GM23338 (cell line): Measurements from ENCODE around the gene NAXE. TPM values are rescaled to one million over a fixed set of nuclear protein-coding genes. Genes with fewer than 3 reads are reported as not detected.

Experiments
- ATAC-seq: fragments of 200-7000 bp; cut with Tn5 transposase; 3 replicates; pipeline ENCODE4 v1.9.1; 2020
- DNase-seq: peaks from one replicate; pipeline ENCODE4 v3.0.0-alpha.2; 2015; ENCODE audit warnings: low spot score
- H2AFZ ChIP-seq: fragments of 200-600 bp; sonication (generic); 2 replicates; pipeline ENCODE4 v1.8.0; 2016; ENCODE audit warnings: antibody characterized with exemption, mild to moderate bottlenecking, moderate library complexity
- H3F3A ChIP-seq: fragments of 200-600 bp; sonication (generic); replicated peaks from 2 replicates; pipeline ENCODE4 v1.8.0; 2017; ENCODE audit warnings: antibody characterized with exemption, mixed run types, low read depth
- H3K27ac ChIP-seq: fragments of 200-600 bp; sonication (generic); 2 replicates; pipeline ENCODE4 v1.6.1; 2016; ENCODE audit warnings: low read depth
- H3K27me3 ChIP-seq: fragments of 200-600 bp; sonication (generic); 2 replicates; pipeline ENCODE4 v1.8.0; 2016; ENCODE audit warnings: mild to moderate bottlenecking, mixed run types, moderate library complexity; ENCODE audit not compliant: insufficient read depth
- H3K36me3 ChIP-seq: fragments of 200-600 bp; sonication (generic); 2 replicates; pipeline ENCODE4 v1.8.0; 2016; ENCODE audit warnings: mild to moderate bottlenecking; ENCODE audit not compliant: insufficient read depth
- H3K4me1 ChIP-seq: fragments of 200-600 bp; sonication (generic); 2 replicates; pipeline ENCODE4 v1.8.0; 2016; ENCODE audit warnings: mild to moderate bottlenecking, moderate library complexity; ENCODE audit not compliant: insufficient read depth
- H3K4me2 ChIP-seq: fragments of 200-600 bp; sonication (generic); 2 replicates; pipeline ENCODE4 v1.7.1; 2017; ENCODE audit warnings: mixed run types
- H3K4me3 ChIP-seq: fragments of 200-600 bp; sonication (generic); 2 replicates; pipeline ENCODE4 v1.6.1; 2016; ENCODE audit warnings: mixed run types
- H3K79me2 ChIP-seq: fragments of 200-600 bp; sonication (generic); replicated peaks from 2 replicates; pipeline ENCODE4 v1.8.0; 2017; ENCODE audit warnings: mild to moderate bottlenecking; ENCODE audit not compliant: insufficient read depth
- H3K9me2 ChIP-seq: fragments of 200-600 bp; sonication (generic); 2 replicates; pipeline ENCODE4 v1.8.0; 2017; ENCODE audit not compliant: insufficient read depth
- H4K20me1 ChIP-seq: fragments of 200-600 bp; sonication (generic); replicated peaks from 2 replicates; pipeline ENCODE4 v1.8.0; 2017; ENCODE audit warnings: mild to moderate bottlenecking; ENCODE audit not compliant: insufficient read depth
- H3K27ac Mint-ChIP-seq: 2 replicates; pipeline ENCODE4 v1.8.0; 2020; ENCODE audit warnings: inconsistent platforms, mild to moderate bottlenecking, moderate library complexity, mixed read lengths
- H3K27me3 Mint-ChIP-seq: 3 replicates; pipeline ENCODE4 v1.8.0; 2022; ENCODE audit warnings: low read depth, mild to moderate bottlenecking, moderate library complexity, mixed read lengths, inconsistent platforms; ENCODE audit not compliant: insufficient read depth, poor library complexity
- H3K36me3 Mint-ChIP-seq: 3 replicates; pipeline ENCODE4 v1.8.0; 2021; ENCODE audit warnings: low read depth, mild to moderate bottlenecking, inconsistent platforms, moderate library complexity, mixed read lengths
- H3K4me1 Mint-ChIP-seq: 3 replicates; pipeline ENCODE4 v1.8.0; 2020; ENCODE audit warnings: mild to moderate bottlenecking, inconsistent platforms, mixed read lengths
- H3K4me3 Mint-ChIP-seq: 3 replicates; pipeline ENCODE4 v1.8.0; 2021; ENCODE audit warnings: moderate library complexity, mild to moderate bottlenecking, inconsistent platforms, mixed read lengths
- H3K9me3 Mint-ChIP-seq: 3 replicates; pipeline ENCODE4 v1.8.0; 2020; ENCODE audit warnings: moderate library complexity, mild to moderate bottlenecking, inconsistent platforms, mixed read lengths
- CREB1 ChIP-seq: fragments of 250-450 bp; sonication (Bioruptor Pico); IDR thresholded peaks from 2 replicates; pipeline ENCODE4 v1.5.0; 2020; ENCODE audit warnings: low read depth, mild to moderate bottlenecking, moderate library complexity
- EZH2 ChIP-seq: fragments of 200-600 bp; sonication (generic); IDR thresholded peaks from one replicate; pipeline ENCODE4 v1.8.0; 2017; ENCODE audit warnings: antibody characterized with exemption, mild to moderate bottlenecking, low read depth; ENCODE audit not compliant: unreplicated experiment
- EZH2phosphoT487 ChIP-seq: fragments of 200-600 bp; sonication (generic); IDR thresholded peaks from one replicate; pipeline ENCODE4 v1.8.1; 2018; ENCODE audit warnings: antibody characterized with exemption; ENCODE audit not compliant: unreplicated experiment
- JUNB ChIP-seq: IDR thresholded peaks from one replicate; pipeline ENCODE4 v1.6.1; 2016; ENCODE audit warnings: antibody characterized with exemption; ENCODE audit not compliant: unreplicated experiment
- NANOG ChIP-seq: IDR thresholded peaks from 2 replicates; pipeline ENCODE4 v1.6.1; 2016; ENCODE audit warnings: antibody characterized with exemption, borderline replicate concordance
- POLR2AphosphoS5 ChIP-seq: IDR thresholded peaks from 2 replicates; pipeline ENCODE4 v1.6.1; 2016; ENCODE audit warnings: antibody characterized with exemption, low read depth
- STAT1 ChIP-seq: IDR thresholded peaks from one replicate; pipeline ENCODE4 v1.6.1; 2016; ENCODE audit warnings: antibody characterized with exemption; ENCODE audit not compliant: unreplicated experiment
- ZNF114 ChIP-seq: fragments of 250-450 bp; sonication (Bioruptor Pico); IDR thresholded peaks from 2 replicates; pipeline ENCODE4 v1.5.0; 2020; ENCODE audit warnings: mild to moderate bottlenecking, moderate library complexity
- ZNF331 ChIP-seq: fragments of 250-450 bp; sonication (Bioruptor Pico); IDR thresholded peaks from 2 replicates; pipeline ENCODE4 v1.5.0; 2020; ENCODE audit warnings: low read depth, mild to moderate bottlenecking, moderate library complexity
- polyA plus RNA-seq: library from polyadenylated mRNA; unstranded; fragments of >200 nt; fragmentation: Nextera tagmentation; extraction: Ambion mirVana; gene quantifications from 2 replicates; pipeline ENCODE4 v1.2.1, GENCODE V29; 2016
- total RNA-seq: library from RNA; depleted of rRNA; stranded (reverse); fragments of >200 nt; shearing (Covaris generic); gene quantifications from 2 replicates; pipeline ENCODE4 v1.2.3, GENCODE V29; 2014
- TF ChIP-seq, protein P1 (sequence below): fragments of 250-450 bp; sonication (Bioruptor Pico); IDR thresholded peaks from 2 replicates; pipeline ENCODE4 v1.5.0; 2020; ENCODE audit warnings: mild to moderate bottlenecking, moderate library complexity
- TF ChIP-seq, protein P2 (sequence below): IDR thresholded peaks from 2 replicates; pipeline ENCODE4 v1.6.1; 2016; ENCODE audit warnings: antibody characterized with exemption
- TF ChIP-seq, protein P3 (sequence below), 2 experiments: fragments of 200-600 bp in 1 of 2; sonication (generic) in 1 of 2; conservative IDR thresholded peaks; 2 replicates each; pipeline versions ENCODE4 v1.5.1 to v1.6.1; 2016 to 2017; ENCODE audit warnings: antibody characterized with exemption in 2 of 2, low read depth in 2 of 2, mild to moderate bottlenecking in 2 of 2, moderate library complexity in 1 of 2

NAXE gene
- total and polyA plus RNA-seq, 2 experiments from 2014 or later, result 82.1 to 87.5 TPM

DNA sequence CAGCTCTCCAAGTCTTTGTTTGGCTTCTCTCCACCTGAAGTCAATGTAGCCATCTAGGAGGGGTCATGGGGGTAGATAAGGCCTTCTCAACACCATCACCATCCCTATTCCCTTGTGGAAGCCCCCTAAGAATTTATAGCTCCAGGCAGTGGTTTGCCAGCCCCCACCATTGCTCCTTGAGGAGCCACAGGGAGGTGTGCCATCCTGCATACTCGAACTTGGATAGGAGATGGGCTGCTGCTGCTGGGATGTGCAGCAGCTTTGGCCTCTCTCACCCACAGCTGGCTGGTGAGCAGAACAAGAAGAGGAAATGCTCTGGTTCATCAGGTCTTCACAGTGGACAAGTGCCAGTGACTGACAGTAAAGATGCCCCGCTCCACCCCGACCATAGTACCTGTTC is 4.8 kb downstream of the NAXE start:
- H3K27ac Mint-ChIP-seq, result no peak overlapping the region
- peaks cover 27% of the 10 kb centered on the region for H3K79me2 ChIP-seq
- no peak for ATAC-seq

DNA sequence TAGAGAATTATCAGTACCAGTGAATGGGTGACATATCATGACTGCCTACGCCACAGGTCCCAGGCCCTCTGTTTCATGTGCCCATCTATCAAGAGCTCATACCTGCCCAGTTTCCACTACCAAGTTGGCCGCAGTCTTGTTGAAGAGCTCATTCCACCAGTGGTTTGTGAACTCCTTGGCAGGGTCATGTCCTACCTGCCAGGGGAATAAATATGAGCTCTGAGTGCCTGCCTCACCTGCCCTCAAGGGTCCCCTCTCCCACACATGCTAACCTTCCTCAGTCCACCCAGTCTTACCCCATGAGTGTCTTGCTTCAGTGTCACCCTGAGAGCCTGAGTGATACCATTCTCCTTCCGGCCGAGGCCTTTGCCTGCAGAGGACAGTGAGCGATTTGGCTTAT is 6.5 kb downstream of the NAXE start:
- peaks cover 23% of the 10 kb centered on the region for H3K36me3 ChIP-seq
- ATAC-seq (no peak), DNase-seq (no peak)
- Mint-ChIP-seq H3K36me3 (peaks cover 62% of the 10 kb centered on the region), H3K27ac (no peak overlapping the region), H3K27me3 (peaks cover 10% of the 10 kb centered on the region), H3K4me1 (peaks cover 13% of the 10 kb centered on the region), H3K4me3 (no peak overlapping the region), H3K9me3 (no peaks in the 10 kb centered on the region)
- no peaks in the 10 kb centered on the region for H3K27me3 ChIP-seq
- H3K27ac ChIP-seq, result no peak overlapping the region
- no peaks in the 10 kb centered on the region for H3K9me2 ChIP-seq
- H3K79me2 ChIP-seq, result peaks cover 27% of the 10 kb centered on the region
- peaks cover 56% of the 10 kb centered on the region for H3F3A ChIP-seq
- peaks cover 17% of the 10 kb centered on the region for H4K20me1 ChIP-seq
- H2AFZ ChIP-seq, result no peak overlapping the region
- no peaks in the 10 kb centered on the region; the same call in 1 of the 2 replicates for H3K4me1 ChIP-seq
- H3K4me2 ChIP-seq, result no peak overlapping the region
- H3K4me3 ChIP-seq, result no peak overlapping the region
- TF ChIP-seq, protein P1, sequence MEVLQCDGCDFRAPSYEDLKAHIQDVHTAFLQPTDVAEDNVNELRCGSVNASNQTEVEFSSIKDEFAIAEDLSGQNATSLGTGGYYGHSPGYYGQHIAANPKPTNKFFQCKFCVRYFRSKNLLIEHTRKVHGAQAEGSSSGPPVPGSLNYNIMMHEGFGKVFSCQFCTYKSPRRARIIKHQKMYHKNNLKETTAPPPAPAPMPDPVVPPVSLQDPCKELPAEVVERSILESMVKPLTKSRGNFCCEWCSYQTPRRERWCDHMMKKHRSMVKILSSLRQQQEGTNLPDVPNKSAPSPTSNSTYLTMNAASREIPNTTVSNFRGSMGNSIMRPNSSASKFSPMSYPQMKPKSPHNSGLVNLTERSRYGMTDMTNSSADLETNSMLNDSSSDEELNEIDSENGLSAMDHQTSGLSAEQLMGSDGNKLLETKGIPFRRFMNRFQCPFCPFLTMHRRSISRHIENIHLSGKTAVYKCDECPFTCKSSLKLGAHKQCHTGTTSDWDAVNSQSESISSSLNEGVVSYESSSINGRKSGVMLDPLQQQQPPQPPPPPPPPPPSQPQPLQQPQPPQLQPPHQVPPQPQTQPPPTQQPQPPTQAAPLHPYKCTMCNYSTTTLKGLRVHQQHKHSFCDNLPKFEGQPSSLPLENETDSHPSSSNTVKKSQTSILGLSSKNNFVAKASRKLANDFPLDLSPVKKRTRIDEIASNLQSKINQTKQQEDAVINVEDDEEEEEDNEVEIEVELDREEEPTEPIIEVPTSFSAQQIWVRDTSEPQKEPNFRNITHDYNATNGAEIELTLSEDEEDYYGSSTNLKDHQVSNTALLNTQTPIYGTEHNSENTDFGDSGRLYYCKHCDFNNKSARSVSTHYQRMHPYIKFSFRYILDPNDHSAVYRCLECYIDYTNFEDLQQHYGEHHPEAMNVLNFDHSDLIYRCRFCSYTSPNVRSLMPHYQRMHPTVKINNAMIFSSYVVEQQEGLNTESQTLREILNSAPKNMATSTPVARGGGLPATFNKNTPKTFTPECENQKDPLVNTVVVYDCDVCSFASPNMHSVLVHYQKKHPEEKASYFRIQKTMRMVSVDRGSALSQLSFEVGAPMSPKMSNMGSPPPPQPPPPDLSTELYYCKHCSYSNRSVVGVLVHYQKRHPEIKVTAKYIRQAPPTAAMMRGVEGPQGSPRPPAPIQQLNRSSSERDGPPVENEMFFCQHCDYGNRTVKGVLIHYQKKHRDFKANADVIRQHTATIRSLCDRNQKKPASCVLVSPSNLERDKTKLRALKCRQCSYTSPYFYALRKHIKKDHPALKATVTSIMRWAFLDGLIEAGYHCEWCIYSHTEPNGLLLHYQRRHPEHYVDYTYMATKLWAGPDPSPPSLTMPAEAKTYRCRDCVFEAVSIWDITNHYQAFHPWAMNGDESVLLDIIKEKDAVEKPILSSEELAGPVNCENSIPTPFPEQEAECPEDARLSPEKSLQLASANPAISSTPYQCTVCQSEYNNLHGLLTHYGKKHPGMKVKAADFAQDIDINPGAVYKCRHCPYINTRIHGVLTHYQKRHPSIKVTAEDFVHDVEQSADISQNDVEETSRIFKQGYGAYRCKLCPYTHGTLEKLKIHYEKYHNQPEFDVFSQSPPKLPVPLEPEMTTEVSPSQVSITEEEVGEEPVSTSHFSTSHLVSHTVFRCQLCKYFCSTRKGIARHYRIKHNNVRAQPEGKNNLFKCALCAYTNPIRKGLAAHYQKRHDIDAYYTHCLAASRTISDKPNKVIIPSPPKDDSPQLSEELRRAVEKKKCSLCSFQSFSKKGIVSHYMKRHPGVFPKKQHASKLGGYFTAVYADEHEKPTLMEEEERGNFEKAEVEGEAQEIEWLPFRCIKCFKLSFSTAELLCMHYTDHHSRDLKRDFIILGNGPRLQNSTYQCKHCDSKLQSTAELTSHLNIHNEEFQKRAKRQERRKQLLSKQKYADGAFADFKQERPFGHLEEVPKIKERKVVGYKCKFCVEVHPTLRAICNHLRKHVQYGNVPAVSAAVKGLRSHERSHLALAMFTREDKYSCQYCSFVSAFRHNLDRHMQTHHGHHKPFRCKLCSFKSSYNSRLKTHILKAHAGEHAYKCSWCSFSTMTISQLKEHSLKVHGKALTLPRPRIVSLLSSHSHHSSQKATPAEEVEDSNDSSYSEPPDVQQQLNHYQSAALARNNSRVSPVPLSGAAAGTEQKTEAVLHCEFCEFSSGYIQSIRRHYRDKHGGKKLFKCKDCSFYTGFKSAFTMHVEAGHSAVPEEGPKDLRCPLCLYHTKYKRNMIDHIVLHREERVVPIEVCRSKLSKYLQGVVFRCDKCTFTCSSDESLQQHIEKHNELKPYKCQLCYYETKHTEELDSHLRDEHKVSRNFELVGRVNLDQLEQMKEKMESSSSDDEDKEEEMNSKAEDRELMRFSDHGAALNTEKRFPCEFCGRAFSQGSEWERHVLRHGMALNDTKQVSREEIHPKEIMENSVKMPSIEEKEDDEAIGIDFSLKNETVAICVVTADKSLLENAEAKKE (CRISPR knock-in tag), result no peak
- no peak for TF ChIP-seq CREB1 (CRISPR knock-in tag)
- no peak for TF ChIP-seq POLR2AphosphoS5
- no peak for TF ChIP-seq JUNB
- TF ChIP-seq EZH2phosphoT487, result no peak
- no peak for TF ChIP-seq ZNF114
- no peak for TF ChIP-seq ZNF331 (CRISPR knock-in tag)

More for the DNA sequence above, 4.8 kb downstream of the NAXE start:
- Mint-ChIP-seq H3K27me3 (peaks cover 4% of the 10 kb centered on the region), H3K4me1 (peaks cover 13% of the 10 kb centered on the region; the same call in 2 of the 3 replicates), H3K4me3 (no peak overlapping the region; the same call in 2 of the 3 replicates), H3K9me3 (no peaks in the 10 kb centered on the region), H3K36me3 (peaks cover 70% of the 10 kb centered on the region)
- H3K4me2 ChIP-seq, result no peak overlapping the region
- peaks cover 23% of the 10 kb centered on the region for H3K36me3 ChIP-seq
- peaks cover 23% of the 10 kb centered on the region for H4K20me1 ChIP-seq
- no peak overlapping the region for H2AFZ ChIP-seq
- no peak for TF ChIP-seq ZNF114
- TF ChIP-seq STAT1, result no peak
- no peak for TF ChIP-seq EZH2
- TF ChIP-seq, protein P2, sequence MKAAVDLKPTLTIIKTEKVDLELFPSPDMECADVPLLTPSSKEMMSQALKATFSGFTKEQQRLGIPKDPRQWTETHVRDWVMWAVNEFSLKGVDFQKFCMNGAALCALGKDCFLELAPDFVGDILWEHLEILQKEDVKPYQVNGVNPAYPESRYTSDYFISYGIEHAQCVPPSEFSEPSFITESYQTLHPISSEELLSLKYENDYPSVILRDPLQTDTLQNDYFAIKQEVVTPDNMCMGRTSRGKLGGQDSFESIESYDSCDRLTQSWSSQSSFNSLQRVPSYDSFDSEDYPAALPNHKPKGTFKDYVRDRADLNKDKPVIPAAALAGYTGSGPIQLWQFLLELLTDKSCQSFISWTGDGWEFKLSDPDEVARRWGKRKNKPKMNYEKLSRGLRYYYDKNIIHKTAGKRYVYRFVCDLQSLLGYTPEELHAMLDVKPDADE, result no peak
- TF ChIP-seq JUNB, result no peak
- no peak for TF ChIP-seq CREB1 (CRISPR knock-in tag)
- no peak for TF ChIP-seq POLR2AphosphoS5
- no peak for TF ChIP-seq NANOG
- TF ChIP-seq, protein P3, sequence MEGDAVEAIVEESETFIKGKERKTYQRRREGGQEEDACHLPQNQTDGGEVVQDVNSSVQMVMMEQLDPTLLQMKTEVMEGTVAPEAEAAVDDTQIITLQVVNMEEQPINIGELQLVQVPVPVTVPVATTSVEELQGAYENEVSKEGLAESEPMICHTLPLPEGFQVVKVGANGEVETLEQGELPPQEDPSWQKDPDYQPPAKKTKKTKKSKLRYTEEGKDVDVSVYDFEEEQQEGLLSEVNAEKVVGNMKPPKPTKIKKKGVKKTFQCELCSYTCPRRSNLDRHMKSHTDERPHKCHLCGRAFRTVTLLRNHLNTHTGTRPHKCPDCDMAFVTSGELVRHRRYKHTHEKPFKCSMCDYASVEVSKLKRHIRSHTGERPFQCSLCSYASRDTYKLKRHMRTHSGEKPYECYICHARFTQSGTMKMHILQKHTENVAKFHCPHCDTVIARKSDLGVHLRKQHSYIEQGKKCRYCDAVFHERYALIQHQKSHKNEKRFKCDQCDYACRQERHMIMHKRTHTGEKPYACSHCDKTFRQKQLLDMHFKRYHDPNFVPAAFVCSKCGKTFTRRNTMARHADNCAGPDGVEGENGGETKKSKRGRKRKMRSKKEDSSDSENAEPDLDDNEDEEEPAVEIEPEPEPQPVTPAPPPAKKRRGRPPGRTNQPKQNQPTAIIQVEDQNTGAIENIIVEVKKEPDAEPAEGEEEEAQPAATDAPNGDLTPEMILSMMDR (conservative IDR thresholded peaks at IDR 0.05; ENCODE audit: low read depth in 2 of 2), result no peak
- TF ChIP-seq ZNF331 (CRISPR knock-in tag), result no peak
- H3F3A ChIP-seq, result peaks cover 61% of the 10 kb centered on the region
- no peak for DNase-seq
- H3K27ac ChIP-seq, result no peak overlapping the region
- no peaks in the 10 kb centered on the region for H3K4me1 ChIP-seq
- H3K4me3 ChIP-seq, result no peak overlapping the region
- H3K27me3 ChIP-seq, result no peaks in the 10 kb centered on the region
- no peaks in the 10 kb centered on the region for H3K9me2 ChIP-seq
